ENCODE measurements around the gene AGMAT. TPM values are rescaled to one million over a fixed set of nuclear protein-coding genes. Genes with fewer than 3 reads are reported as not detected.

AGMAT gene
- total and polyA plus RNA-seq, 10 donors, result 1.4 to 6.1 (median 3.2) TPM

DNA sequence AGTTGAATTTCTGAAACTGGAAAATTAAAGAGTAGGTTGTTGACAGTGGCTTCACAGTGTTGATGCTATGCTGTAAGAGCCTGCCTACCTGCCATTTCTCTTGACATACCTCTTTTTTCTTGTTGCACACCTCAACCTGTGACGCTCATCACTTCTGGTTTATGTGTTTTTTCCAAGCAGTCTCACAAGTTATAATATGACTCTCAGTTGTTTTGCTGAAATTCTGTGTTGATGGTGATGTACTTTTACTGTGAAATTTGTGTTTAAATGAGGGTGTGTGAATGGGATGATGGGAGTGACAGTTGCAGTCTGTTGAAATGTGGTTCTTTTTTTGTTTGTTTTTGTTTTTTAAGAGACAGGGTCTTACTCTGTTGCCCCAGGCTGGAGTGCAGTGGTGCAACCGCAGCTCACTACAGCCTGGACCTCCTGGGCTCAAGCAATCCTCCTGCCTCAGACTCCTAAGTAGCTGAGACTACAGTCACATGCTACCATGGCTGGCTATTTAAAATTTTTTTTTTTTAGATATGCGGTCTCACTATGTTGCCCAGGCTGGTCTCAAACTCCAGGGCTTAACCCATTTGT, 39.4 kb upstream of the AGMAT start:
- TF ChIP-seq POLR2AphosphoS5 (IDR thresholded peaks at IDR 0.05) (no peak), POLR2A (IDR thresholded peaks at IDR 0.05) (no peak), CTCF (IDR thresholded peaks at IDR 0.05 in 8 of 11, conservative IDR thresholded peaks at IDR 0.05 in 3 of 11) (no peak)
- peaks cover 0 to 33% (median 9%) of the 10 kb centered on the region in 6 donors for H3K36me3 ChIP-seq
- peaks cover 32 to 99% (median 81%) of the 10 kb centered on the region in 6 donors for H3K4me1 ChIP-seq
- H3K4me3 ChIP-seq, result no peak overlapping the region
- WGBS, 5 donors, result 88 to 94% (median 93%) methylated on average over 3 of the region's 3 CpGs
- intact Hi-C loops (cut with DNase I; ENCODE audit: low total_unique reads), result loop anchor here (10.0 kb wide), 1 partner anchor 121 kb away; the partner anchor contains the start of gene TMEM82
- no peaks in the 10 kb centered on the region for H3K9me3 ChIP-seq
- no peaks in the 10 kb centered on the region for H3K27me3 ChIP-seq (replicated peaks in 1 of 7)
- no peak for DNase-seq
- no peak overlapping the region for H3K27ac ChIP-seq

DNA sequence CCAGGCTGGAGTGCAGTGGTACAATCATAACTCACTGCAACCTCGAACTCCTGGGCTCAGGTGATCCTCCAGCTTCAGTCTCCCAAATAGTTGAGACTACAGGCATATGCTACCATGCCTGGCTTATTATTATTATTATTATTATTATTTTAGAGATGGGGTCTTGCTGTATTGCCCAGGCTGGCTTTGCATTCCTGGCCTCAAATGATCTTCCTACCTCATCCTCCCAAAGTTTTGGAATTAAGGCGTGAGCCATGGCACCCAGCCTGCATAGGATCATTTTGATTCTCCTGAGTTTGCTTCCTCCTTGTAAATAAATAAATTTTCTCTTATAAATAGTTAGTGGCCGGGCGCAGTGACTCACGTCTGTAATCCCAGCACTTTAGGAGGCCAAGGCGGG, 38.6 kb upstream of the AGMAT start:
- peaks cover 0 to 25% (median 9%) of the 10 kb centered on the region in 6 donors for H3K36me3 ChIP-seq
- no peaks in the 10 kb centered on the region for H3K27me3 ChIP-seq (replicated peaks in 1 of 7)
- intact Hi-C loops (cut with DNase I; ENCODE audit: low total_unique reads), result loop anchor here (10.0 kb wide), 1 partner anchor 121 kb away; the partner anchor contains the start of gene TMEM82
- no peak for TF ChIP-seq POLR2A (IDR thresholded peaks at IDR 0.05)
- TF ChIP-seq POLR2AphosphoS5 (IDR thresholded peaks at IDR 0.05), result no peak
- no peak for TF ChIP-seq CTCF (IDR thresholded peaks at IDR 0.05 in 8 of 11, conservative IDR thresholded peaks at IDR 0.05 in 3 of 11)
- H3K4me1 ChIP-seq, result peaks cover 40 to 100% (median 88%) of the 10 kb centered on the region in 6 donors
- no peak for DNase-seq
- H3K27ac ChIP-seq, result no peak overlapping the region
- 91 to 95% (median 94%) methylated on average over 6 of the region's 6 CpGs for WGBS, 5 donors
- no peak overlapping the region for H3K4me3 ChIP-seq
- no peaks in the 10 kb centered on the region for H3K9me3 ChIP-seq

DNA sequence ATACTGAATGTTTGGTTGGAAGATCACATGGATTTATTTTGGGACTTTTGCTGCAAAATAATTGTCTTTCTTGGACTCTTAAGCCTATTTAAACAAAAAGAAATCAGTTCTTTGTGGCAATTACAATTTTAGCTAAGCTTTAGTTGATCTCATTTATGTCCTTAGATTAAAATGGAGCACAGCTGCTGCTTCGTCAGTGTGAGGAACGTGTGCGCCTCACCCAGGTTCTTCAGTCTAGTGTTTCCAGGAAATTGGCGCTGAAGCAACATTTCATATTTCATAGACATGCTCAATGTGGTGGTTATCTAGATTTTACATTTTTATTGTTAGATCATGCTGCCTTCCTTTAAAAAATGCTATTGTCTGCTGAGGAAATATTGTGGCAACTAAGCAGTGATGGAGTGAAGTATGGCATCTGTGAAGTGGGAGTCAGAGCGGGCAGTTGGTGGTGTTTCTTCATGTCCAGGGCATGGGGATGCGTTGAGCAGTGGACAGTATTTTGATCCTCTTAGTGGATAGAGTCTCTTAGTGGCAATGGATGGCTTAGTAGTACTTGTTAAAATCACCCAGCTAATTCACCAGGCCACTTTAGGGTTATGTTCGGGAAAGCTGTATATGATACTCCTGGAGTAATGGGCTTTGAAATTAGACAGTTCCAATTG, 38.0 kb upstream of the AGMAT start:
- 79 to 86% (median 85%) methylated on average over 7 of the region's 7 CpGs for WGBS, 5 donors
- Histone ChIP-seq H3K27ac (peak overlapping the region in 1 of 8 donors; percentile 23), H3K36me3 (peaks cover 0 to 20% (median 9%) of the 10 kb centered on the region in 6 donors), H3K9me3 (no peaks in the 10 kb centered on the region), H3K4me1 (peaks cover 43 to 100% (median 90%) of the 10 kb centered on the region in 6 donors), H3K4me3 (no peak overlapping the region), H3K27me3 (replicated peaks in 1 of 7) (no peaks in the 10 kb centered on the region)
- intact Hi-C loops (cut with DNase I; ENCODE audit: low total_unique reads), result loop anchor here (10.0 kb wide), 1 partner anchor 122 kb away; the partner anchor contains the start of gene TMEM82
- TF ChIP-seq POLR2AphosphoS5 (IDR thresholded peaks at IDR 0.05) (no peak), CTCF (IDR thresholded peaks at IDR 0.05 in 8 of 11, conservative IDR thresholded peaks at IDR 0.05 in 3 of 11) (no peak), POLR2A (IDR thresholded peaks at IDR 0.05) (no peak)
- DNase-seq, result no peak

GRCh38 chr1:15621975-15622374, 37.1 kb upstream of the AGMAT start:
- intact Hi-C loops (cut with DNase I; ENCODE audit: low total_unique reads), result loop anchor here (10.0 kb wide), 1 partner anchor 123 kb away; the partner anchor contains the start of gene TMEM82
- peaks cover 43 to 93% (median 82%) of the 10 kb centered on the region in 6 donors for H3K4me1 ChIP-seq

More at GRCh38 chr1:15621975-15622374, 37.1 kb upstream of the AGMAT start:
- no peaks in the 10 kb centered on the region for H3K9me3 ChIP-seq
- H3K27ac ChIP-seq, result peak overlapping the region in 1 of 8 donors; percentile 23
- H3K4me3 ChIP-seq, result no peak overlapping the region
- DNase-seq, result no peak
- peaks cover 0 to 12% (median 6%) of the 10 kb centered on the region in 6 donors for H3K36me3 ChIP-seq
- TF ChIP-seq POLR2A (IDR thresholded peaks at IDR 0.05) (no peak), CTCF (IDR thresholded peaks at IDR 0.05 in 8 of 11, conservative IDR thresholded peaks at IDR 0.05 in 3 of 11) (no peak), POLR2AphosphoS5 (IDR thresholded peaks at IDR 0.05) (no peak)
- no peaks in the 10 kb centered on the region for H3K27me3 ChIP-seq (replicated peaks in 1 of 7)
- 71 to 85% (median 77%) methylated on average over 5 of the region's 5 CpGs for WGBS, 5 donors

All from spleen (tissue), 11 donors.